GM19455 (cell line): Measurements from ENCODE around the gene ATP5MK.
A peak's percentile ranks its signal among the peaks of the same experiment; 100 is the strongest.
"Not testable (repeated sequence)": the region's sequence is repeated elsewhere in the genome, so short reads cannot be mapped to it uniquely, and the experiment has no call there.

Source experiments
- ATAC-seq: cut with Tn5 transposase; IDR thresholded peaks from one replicate; pipeline ENCODE4 v1.9.1; 2021; ENCODE audit not compliant: unreplicated experiment

The ATP5MK gene

GRCh38 chr10:103397191-103397825 is 1.0 kb upstream of the ATP5MK start:
- ATAC-seq = no peak

DNA sequence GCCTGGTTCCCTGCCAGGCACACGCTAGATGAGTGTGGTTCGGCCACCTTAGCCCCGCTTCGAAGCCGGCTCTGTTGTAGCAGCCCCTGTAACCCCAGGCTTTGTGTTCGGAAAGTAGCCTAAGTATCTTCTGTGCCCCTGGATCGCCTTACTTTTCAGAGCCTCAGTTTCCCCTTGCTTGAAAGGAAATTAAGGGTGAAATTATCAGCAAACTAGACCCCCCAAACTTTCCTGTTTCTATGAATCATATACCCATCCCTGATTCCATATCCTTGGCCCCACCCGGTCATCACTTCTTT is 463 bp upstream of the ATP5MK start:
- ATAC-seq = no peak

DNA sequence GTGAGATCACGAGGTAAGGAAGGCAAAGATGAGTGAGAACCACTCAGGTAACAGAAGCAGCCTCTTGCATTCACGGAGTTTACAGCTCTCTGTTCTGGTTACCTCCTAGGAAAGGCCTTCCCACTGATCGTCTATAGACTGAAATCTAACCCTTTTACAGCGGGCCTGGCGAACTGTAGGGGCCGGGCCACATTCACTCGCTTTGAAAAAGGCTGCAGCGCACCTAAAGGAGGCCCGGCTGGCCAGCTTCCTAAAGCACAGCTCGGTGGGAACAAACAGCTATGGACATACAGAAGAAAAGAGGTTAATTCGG is 565 bp downstream of the ATP5MK start:
- no peak for ATAC-seq

- no peak for ATAC-seq
Measured at GRCh38 chr10:103394180-103394579, 2.1 kb downstream of the ATP5MK start.

DNA sequence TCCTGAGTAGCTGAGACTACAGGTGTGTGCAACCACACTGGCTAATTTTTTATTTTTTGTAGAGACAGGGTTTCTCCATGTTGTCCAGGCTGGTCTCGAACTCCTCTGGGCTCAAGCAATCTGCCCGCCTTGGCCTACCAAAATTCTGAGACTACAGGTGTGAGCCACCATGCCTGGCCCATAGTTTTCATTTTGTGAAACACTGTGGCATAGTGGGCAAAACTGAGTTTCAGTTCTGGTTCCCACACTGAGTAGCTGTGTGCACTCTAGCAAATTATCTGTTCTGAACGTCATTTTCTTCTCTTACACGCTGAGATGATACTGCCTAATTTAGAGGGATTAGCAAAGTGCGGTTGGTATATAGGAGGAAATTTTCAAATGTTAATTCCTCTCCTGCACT is 13.5 kb downstream of the ATP5MK start:
- ATAC-seq = no peak

DNA sequence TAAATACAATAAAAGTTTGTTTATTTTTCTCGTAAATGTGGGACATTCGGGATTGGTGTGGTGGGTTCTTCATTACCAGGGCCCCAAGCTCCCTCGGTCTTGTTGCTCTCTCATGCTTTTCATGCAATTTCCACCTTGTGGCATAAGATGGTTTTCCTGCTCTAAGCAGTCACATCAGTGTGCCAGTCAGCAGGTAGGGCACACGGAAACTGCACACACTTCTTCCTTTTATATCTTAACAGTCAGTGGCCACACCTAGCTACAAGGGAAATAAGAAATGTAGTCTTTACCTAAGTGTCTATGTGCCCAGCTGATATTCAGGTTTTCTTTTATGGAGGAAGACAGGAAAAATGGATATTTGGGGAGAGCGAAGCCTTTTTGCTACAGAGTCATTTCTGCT is 22.0 kb downstream of the ATP5MK start:
- no peak for ATAC-seq

GRCh38 chr10:103373544-103373943 is 22.7 kb downstream of the ATP5MK start:
- ATAC-seq = no peak

- ATAC-seq = peak; percentile 64
Measured at GRCh38 chr10:103367782-103368518, 28.3 kb downstream of the ATP5MK start, which contains the start of gene TAF5. TAF5 (plus strand) TSS chr10:103367976; CDS start chr10:103367990, 14 bp downstream.

GRCh38 chr10:103367379-103367781 is 28.9 kb downstream of the ATP5MK start:
- ATAC-seq = no peak

- ATAC-seq = not testable (repeated sequence)
Measured at GRCh38 chr10:103360791-103361190, 35.5 kb downstream of the ATP5MK start.

DNA sequence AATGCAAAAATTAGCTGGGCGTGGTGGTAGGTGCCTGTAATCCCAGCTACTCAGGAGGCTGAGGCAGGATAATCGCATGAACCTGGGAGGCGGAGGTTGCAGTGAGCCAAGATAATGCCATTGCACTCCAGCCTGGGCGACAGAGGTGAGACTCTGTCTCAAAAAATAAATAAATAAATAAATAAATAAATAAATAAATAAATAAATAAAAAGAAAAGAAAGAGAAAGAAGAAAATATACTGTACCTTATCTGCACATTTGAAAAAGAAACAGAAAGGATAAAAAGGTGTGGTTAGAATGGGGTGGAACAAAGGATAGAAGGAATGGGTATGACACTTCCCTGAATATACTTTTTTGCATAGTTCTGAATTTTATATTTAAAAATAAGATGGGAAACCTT is 36.8 kb downstream of the ATP5MK start:
- not testable (repeated sequence) for ATAC-seq

DNA sequence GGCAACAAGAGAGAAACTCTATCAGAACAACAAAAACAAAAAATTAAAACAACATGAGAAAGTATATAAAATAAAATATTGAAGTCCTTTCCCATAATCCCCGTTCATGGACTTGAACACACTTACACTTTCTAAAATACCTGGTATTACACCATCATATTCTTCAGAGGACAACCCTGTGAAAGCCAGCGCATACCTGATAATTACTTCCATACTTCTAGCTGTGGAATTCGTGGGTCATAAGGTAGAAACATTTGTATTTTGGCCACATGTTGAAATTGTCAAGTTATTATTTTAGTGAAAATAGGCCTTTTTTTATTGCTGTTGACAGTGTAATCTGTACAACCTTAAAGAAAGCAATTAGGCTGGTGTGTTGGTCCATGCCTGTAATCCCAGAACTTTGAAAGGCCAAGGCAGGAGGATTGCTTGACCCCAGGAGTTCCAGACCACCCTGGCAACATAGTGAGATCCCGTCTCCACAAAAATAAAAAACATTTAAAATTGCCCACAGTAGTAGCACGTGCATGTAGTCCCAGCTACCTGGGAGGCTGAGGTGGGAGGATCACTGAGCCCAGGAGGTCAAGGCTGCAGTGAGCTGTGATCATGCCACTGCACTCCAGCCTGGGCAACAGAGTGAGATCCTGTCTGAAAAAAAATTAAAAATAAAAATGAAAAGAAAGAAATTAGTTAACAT is 40.2 kb downstream of the ATP5MK start:
- ATAC-seq = no peak

GRCh38 chr10:103354567-103354966 is 41.7 kb downstream of the ATP5MK start:
- not testable (repeated sequence) for ATAC-seq

- no peak for ATAC-seq
Measured at GRCh38 chr10:103353281-103353680, 43.0 kb downstream of the ATP5MK start.

DNA sequence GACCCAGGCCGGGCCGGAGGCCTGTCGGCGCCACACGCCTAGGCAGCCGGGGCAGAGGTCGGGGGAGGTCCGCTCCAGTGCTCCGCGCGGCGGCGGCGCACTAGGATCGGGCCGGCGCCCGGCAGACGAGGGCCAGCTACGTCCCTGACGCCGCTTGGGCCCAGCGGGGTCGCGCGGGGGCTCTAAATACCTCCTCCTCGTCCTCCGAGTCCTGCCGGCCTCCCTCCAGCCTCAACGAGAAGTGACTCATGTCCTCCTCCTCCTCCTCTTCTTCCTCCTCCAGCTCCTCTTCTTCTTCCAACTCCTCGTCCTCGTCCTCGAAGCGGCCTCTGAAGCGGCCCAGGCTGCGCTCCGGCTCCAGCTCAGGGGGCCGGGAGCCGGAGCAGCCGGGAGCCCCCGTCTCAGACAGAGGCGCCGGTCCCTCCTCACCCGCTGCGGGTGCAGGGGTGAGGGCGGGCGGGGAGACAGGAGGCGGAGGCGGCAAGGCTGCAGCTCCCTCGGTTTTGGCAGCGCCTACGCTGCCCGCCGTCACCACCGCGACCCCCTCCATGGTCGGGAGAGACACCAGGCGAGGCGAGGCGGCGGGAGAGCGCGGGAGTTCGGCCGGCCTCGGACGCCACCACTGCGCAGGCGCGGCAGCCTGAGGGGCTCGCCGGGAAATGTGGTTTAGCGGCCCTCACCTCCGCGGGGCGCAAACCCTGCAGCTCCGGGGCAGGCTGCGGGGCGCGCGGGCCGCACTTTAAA is 45.6 kb downstream of the ATP5MK start, which contains the start of gene PCGF6:
Gene PCGF6 (minus strand): TSS at position 624 of the 744 bp plus-strand sequence. CDS start 74 bp downstream, at position 550.
- ATAC-seq = peak; percentile 76

DNA sequence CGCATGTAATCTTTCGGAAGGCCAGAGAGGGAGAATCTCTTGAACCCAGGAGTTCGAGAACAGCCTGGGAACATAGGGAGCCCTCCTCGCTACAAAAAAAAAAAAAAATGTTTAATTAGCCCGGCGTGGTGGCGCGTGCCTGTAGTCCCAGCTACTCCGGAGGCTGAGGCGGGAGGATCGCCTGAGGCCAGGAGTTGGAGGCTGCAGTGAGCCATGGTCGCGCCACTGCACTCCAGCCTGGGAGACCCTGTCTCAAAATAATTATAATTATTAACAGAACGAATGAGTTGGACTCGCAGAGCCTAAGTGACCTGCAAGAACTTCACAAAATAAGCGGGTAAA is 46.1 kb downstream of the ATP5MK start:
- peak; percentile 13 for ATAC-seq
